ENCODE measurements around the gene NAT8L.

GRCh38 chr4:2074588-2074987 is 15.5 kb downstream of the NAT8L start:
- TF ChIP-seq CEBPB (IDR thresholded peaks at IDR 0.05; ENCODE audit: borderline replicate concordance, low read depth, low read length) = no peak
- no peak for TF ChIP-seq U2AF2 (IDR thresholded peaks at IDR 0.05; ENCODE audit: low read depth, low read length)
- no peak for TF ChIP-seq ZNF274 (CRISPR knock-in tag; IDR thresholded peaks at IDR 0.05)
